Neural cell (in vitro differentiated cells): ENCODE data around the gene MALL.
"Not testable (repeated sequence)": the region's sequence is repeated elsewhere in the genome, so short reads cannot be mapped to it uniquely, and the experiment has no call there.

Source experiments
- CTCF ChIP-seq: fragments of 450-650 bp; IDR thresholded peaks from 2 replicates; pipeline ENCODE4 v1.5.1; 2014; ENCODE audit warnings: antibody characterized with exemption, mild to moderate bottlenecking, moderate library complexity; ENCODE audit not compliant: poor library complexity, severe bottlenecking
- EP300 ChIP-seq: fragments of 450-650 bp; conservative IDR thresholded peaks from 2 replicates; pipeline ENCODE4 v1.6.1; 2014; ENCODE audit warnings: antibody characterized with exemption, mild to moderate bottlenecking, moderate library complexity; ENCODE audit not compliant: poor library complexity, severe bottlenecking
- EZH2 ChIP-seq: fragments of 200-600, 300-800 bp; shearing (Covaris generic), sonication (generic); IDR thresholded peaks from 2 replicates; pipeline ENCODE4 v1.6.1; 2014; ENCODE audit warnings: antibody characterized with exemption, low read length, borderline replicate concordance, mild to moderate bottlenecking; ENCODE audit not compliant: insufficient read depth, poor library complexity, severe bottlenecking
- POLR2AphosphoS5 ChIP-seq: IDR thresholded peaks from 2 replicates; pipeline ENCODE4 v1.6.1; 2012
- RAD21 ChIP-seq: fragments of 450-650 bp; conservative IDR thresholded peaks from 2 replicates; pipeline ENCODE4 v1.6.1; 2014; ENCODE audit warnings: antibody characterized with exemption, mild to moderate bottlenecking, moderate library complexity
- REST ChIP-seq: IDR thresholded peaks from 2 replicates; pipeline ENCODE4 v1.6.1; 2012; ENCODE audit warnings: borderline replicate concordance
- SMC3 ChIP-seq: fragments of 450-650 bp; conservative IDR thresholded peaks from 2 replicates; pipeline ENCODE4 v1.6.1; 2014; ENCODE audit warnings: antibody characterized with exemption, mild to moderate bottlenecking, moderate library complexity; ENCODE audit not compliant: poor library complexity
- TAF1 ChIP-seq: IDR thresholded peaks from 2 replicates; pipeline ENCODE4 v1.6.1; 2012; ENCODE audit warnings: low read depth

GRCh38 chr2:110049769-110050168, 65.9 kb downstream of the MALL start:
- TF ChIP-seq TAF1, EZH2, CTCF, EP300, POLR2AphosphoS5, REST, SMC3, RAD21: not testable (repeated sequence)
